Measurements from ENCODE around the gene ANKRD33. TPM values are rescaled to one million over a fixed set of nuclear protein-coding genes. Genes with fewer than 3 reads are reported as not detected.

The ANKRD33 gene
- total RNA-seq, 1 donor from 2014 or later, result not detected

DNA sequence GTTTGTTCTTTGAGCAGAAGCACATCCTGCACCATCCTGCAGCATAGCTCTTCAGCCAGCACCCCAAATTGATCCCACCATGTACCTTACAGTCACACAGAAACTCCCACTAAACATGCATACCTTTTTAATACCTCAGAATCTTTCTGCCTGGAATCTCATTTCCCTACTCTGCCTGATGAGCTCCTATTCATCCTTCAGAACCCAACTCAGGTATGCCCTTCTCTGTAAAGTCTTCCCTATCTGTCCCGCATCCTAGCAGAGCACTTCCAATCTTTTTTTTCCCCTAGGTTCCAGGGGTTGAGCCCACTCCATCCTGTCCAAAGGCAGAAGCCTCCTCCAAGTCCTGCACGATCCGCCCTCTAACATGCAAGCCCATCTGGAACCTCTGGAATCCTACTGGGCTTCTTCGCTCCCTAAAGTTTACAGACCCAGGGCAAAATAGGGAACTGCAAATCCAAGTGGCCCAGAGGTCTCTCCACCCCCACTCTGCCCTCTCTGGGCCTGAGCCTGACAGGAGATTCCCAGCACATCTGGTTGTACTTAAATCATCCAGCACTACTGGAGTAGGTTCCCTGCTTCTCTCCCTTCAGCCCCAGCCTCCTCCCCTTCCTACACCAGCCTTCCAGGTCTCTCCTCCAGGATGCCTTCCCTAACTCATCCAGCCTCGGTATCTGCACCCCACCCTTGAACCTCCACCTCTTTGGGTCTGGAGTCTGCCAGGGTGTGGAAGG lies 35.3 kb upstream of the ANKRD33 start:
- peak overlapping the region; percentile 60 for H3K4me3 Mint-ChIP-seq
- DNase-seq (ENCODE audit: low read depth, low spot score), result no peak
- peak overlapping the region; percentile 83 for H3K27ac Mint-ChIP-seq (ENCODE audit: unreplicated experiment)
- H3K36me3 Mint-ChIP-seq (ENCODE audit: low read depth), result no peaks in the 10 kb centered on the region
- H3K9me3 Mint-ChIP-seq, result no peaks in the 10 kb centered on the region
- no peaks in the 10 kb centered on the region for H3K27me3 Mint-ChIP-seq (ENCODE audit: low read depth)
- peaks cover 39% of the 10 kb centered on the region for H3K4me1 Mint-ChIP-seq
- TF ChIP-seq, protein P1, sequence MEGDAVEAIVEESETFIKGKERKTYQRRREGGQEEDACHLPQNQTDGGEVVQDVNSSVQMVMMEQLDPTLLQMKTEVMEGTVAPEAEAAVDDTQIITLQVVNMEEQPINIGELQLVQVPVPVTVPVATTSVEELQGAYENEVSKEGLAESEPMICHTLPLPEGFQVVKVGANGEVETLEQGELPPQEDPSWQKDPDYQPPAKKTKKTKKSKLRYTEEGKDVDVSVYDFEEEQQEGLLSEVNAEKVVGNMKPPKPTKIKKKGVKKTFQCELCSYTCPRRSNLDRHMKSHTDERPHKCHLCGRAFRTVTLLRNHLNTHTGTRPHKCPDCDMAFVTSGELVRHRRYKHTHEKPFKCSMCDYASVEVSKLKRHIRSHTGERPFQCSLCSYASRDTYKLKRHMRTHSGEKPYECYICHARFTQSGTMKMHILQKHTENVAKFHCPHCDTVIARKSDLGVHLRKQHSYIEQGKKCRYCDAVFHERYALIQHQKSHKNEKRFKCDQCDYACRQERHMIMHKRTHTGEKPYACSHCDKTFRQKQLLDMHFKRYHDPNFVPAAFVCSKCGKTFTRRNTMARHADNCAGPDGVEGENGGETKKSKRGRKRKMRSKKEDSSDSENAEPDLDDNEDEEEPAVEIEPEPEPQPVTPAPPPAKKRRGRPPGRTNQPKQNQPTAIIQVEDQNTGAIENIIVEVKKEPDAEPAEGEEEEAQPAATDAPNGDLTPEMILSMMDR (conservative IDR thresholded peaks at IDR 0.05), result no peak

DNA sequence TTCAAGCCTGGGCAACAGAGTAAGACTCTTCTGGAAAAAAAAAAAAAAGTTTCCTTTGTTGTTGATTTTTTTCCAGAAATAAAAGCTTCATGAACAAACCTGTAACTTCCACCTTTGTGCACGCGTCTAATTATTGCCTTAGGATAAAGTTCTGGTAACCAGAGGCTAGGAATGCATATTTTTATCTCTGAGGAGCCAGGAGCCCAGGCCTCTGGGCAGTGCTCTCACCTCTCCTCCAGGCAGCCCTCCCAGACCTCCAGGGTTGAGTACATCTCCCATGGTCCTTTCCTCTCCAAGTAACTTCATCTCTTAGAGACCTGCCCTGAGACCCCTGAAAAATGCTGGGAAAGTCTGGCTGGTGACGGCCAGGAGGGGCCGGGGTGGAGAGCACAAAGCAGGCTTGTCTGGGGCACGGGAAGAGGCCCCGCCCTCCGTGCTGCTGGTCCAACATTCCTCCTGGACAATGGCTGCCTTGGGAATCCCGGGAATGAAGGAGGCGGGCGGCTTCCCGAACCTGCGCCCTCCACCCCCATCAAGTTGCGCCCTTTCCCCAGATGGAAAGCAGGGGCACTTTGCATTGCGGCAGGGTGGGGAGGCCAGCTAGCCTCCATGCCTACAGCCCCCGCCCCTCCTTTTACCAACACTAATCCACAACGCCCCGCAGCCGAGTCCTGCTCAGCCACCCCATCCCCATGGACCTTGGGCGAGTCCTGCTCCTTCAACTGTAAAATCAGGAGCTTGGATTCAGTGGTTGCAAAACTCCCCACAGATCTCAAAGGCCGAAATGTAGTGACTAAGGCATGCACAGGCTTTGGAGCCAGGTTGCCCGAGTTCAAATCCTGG lies 32.1 kb upstream of the ANKRD33 start:
- TF ChIP-seq, protein P1 (conservative IDR thresholded peaks at IDR 0.05), result no peak
- no peaks in the 10 kb centered on the region for H3K36me3 Mint-ChIP-seq (ENCODE audit: low read depth)
- peak; percentile 56 for DNase-seq (ENCODE audit: low read depth, low spot score)
- H3K4me1 Mint-ChIP-seq, result peaks cover 38% of the 10 kb centered on the region
- H3K27me3 Mint-ChIP-seq (ENCODE audit: low read depth), result no peaks in the 10 kb centered on the region
- peak overlapping the region; percentile 80 for H3K4me3 Mint-ChIP-seq
- H3K9me3 Mint-ChIP-seq, result no peaks in the 10 kb centered on the region
- H3K27ac Mint-ChIP-seq (ENCODE audit: unreplicated experiment), result peak overlapping the region; percentile 96

DNA sequence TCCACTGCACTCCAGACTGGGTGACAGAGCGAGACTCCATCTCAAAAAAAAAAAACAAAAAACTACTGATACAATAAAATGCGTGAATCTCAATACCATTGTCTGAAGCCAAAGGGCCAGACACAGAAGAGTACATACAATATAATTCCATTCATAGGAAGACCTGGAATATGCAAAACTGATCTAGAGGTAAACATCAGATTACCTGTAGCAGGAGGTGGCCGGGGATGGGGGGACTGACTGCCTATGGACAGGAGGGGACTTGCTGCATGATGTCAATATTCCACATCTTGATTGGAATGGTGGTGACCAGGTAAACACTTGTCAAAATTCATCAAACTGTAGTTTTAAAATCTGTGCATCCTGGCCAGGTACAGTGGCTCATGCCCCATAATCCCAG lies 26.9 kb upstream of the ANKRD33 start:
- no peak for DNase-seq (ENCODE audit: low read depth, low spot score)
- Mint-ChIP-seq H3K27me3 (ENCODE audit: low read depth) (no peaks in the 10 kb centered on the region), H3K27ac (ENCODE audit: unreplicated experiment) (no peak overlapping the region), H3K9me3 (no peaks in the 10 kb centered on the region), H3K4me3 (no peak overlapping the region), H3K36me3 (ENCODE audit: low read depth) (no peaks in the 10 kb centered on the region), H3K4me1 (peaks cover 39% of the 10 kb centered on the region)
- TF ChIP-seq, protein P1 (conservative IDR thresholded peaks at IDR 0.05), result no peak

DNA sequence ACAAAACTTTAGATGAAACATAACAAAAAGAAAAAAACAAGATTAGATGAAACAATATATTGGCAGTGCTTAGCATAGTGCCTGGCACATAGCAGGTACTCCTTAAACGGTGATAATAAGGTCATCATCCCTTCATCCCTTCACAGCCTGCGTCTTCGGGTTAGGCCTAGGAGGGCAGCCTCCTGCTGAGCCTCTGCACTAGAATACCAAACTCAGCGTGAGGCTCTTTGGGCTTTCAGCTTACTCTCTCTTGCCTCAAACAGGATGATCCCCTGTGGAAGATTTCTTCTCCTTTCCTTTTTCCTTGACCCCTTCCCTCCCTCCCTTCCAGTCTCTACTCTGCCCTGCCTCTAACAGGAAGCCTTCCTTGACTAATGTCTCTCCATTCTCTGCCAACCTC lies 25.0 kb upstream of the ANKRD33 start:
- peaks cover 42% of the 10 kb centered on the region for H3K4me1 Mint-ChIP-seq

DNA sequence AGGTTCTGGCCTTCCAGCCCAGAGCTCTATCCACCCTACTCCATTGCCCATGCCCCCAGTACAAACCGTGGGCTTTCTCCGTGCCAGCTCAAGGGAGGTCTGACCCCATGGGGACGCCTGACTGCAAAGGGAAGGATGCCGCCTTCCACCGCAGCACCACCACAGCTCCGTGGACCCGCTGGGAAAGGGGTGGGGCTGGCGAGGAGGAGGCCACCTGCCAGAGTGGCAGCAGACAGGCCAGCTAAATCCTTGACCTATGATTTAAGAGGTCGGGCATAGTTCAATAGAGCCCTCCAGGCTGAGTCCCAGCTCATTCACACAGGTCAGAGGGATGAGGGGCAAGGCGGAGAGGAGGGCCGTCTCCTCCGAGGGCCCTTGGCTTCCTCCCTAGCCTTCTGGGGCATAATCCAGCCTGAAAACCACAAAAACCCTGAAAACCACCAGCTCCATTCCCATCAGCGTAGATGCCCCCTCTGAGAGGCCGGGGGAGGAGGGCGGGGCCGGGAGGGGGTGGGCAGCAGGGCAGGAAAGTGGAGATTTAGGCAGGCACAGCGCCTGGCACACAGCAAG lies 24.5 kb upstream of the ANKRD33 start:
- H3K36me3 Mint-ChIP-seq (ENCODE audit: low read depth), result no peaks in the 10 kb centered on the region
- H3K4me1 Mint-ChIP-seq, result peaks cover 47% of the 10 kb centered on the region
- TF ChIP-seq, protein P1 (conservative IDR thresholded peaks at IDR 0.05), result no peak
- no peaks in the 10 kb centered on the region for H3K9me3 Mint-ChIP-seq
- H3K4me3 Mint-ChIP-seq, result peak overlapping the region; percentile 85
- DNase-seq (ENCODE audit: low read depth, low spot score), result no peak
- H3K27ac Mint-ChIP-seq (ENCODE audit: unreplicated experiment), result peak overlapping the region; percentile 92
- H3K27me3 Mint-ChIP-seq (ENCODE audit: low read depth), result peaks cover 5% of the 10 kb centered on the region

More for the DNA sequence above, 25.0 kb upstream of the ANKRD33 start:
- DNase-seq (ENCODE audit: low read depth, low spot score), result no peak
- H3K27ac Mint-ChIP-seq (ENCODE audit: unreplicated experiment), result peak overlapping the region; percentile 92
- H3K4me3 Mint-ChIP-seq, result peak overlapping the region; percentile 85
- peaks cover under 1% of the 10 kb centered on the region for H3K27me3 Mint-ChIP-seq (ENCODE audit: low read depth)
- TF ChIP-seq, protein P1 (conservative IDR thresholded peaks at IDR 0.05), result no peak
- no peaks in the 10 kb centered on the region for H3K9me3 Mint-ChIP-seq
- no peaks in the 10 kb centered on the region for H3K36me3 Mint-ChIP-seq (ENCODE audit: low read depth)

Measured in neural crest cell (in vitro differentiated cells).